Endothelial cell of umbilical vein (primary cell): Measurements from ENCODE around the gene GNPTAB. TPM values are rescaled to one million over a fixed set of nuclear protein-coding genes. Genes with fewer than 3 reads are reported as not detected.
A peak's percentile ranks its signal among the peaks of the same experiment; 100 is the strongest.

ENCODE experiments used
- BruUV-seq: library from RNA; stranded (reverse); fragments of 400-500 nt; replicated peaks from 2 replicates; lab custom pipeline; 2021; lab: Mats Ljungman, UMichigan
- CTCF ChIA-PET: fragments of 300-600, 350-600 bp; sonication (Branson Sonifier 250); formaldehyde crosslinking; loops from one replicate; lab custom pipeline; 2021; ENCODE audit warnings: antibody characterized with exemption, inconsistent platforms; lab: Charles Lee
- POLR2A ChIA-PET: fragments of 300-600, 350-600 bp; sonication (Branson Sonifier 250); formaldehyde crosslinking; loops from one replicate; lab custom pipeline; 2021; ENCODE audit warnings: antibody characterized with exemption, inconsistent platforms; lab: Charles Lee
- DNase-seq: peaks from one replicate; pipeline ENCODE4 v3.0.0-alpha.2; 2011; ENCODE audit warnings: low read depth, low spot score
- FAIRE-seq: peaks from 2 replicates; lab custom pipeline; 2011; peaks lifted over from hg19 to GRCh38; lab: Jason Lieb, UNC
- H2AFZ ChIP-seq: 2 replicates; pipeline ENCODE4 v1.6.0; 2012; ENCODE audit warnings: low read depth, low read length, control low read depth, inconsistent platforms
- H3K27ac ChIP-seq: 2 replicates; pipeline ENCODE4 v1.5.1; 2011; ENCODE audit warnings: low read depth, mild to moderate bottlenecking, control low read depth, low read length, moderate library complexity; ENCODE audit not compliant: insufficient read depth
- H3K27me3 ChIP-seq, 2 experiments: 2 replicates each; pipeline versions ENCODE4 v1.6.0 to v1.6.1; 2011; ENCODE audit warnings: low read length in 2 of 2, mixed read lengths in 1 of 2; ENCODE audit not compliant: control insufficient read depth in 2 of 2, insufficient read depth in 2 of 2
- H3K36me3 ChIP-seq, 2 experiments: 2 replicates in 1 of 2; 3 replicates in 1 of 2; pipeline ENCODE4 v1.5.1; 2011; ENCODE audit warnings: low read length in 2 of 2, mild to moderate bottlenecking in 1 of 2, moderate library complexity in 1 of 2; ENCODE audit not compliant: control insufficient read depth in 2 of 2, insufficient read depth in 2 of 2; ENCODE audit errors: extremely low read depth in 1 of 2
- H3K4me1 ChIP-seq: 3 replicates; pipeline ENCODE4 v1.5.1; 2011; ENCODE audit warnings: mild to moderate bottlenecking, low read length; ENCODE audit not compliant: control insufficient read depth, insufficient read depth; ENCODE audit errors: extremely low read depth
- H3K4me2 ChIP-seq: 2 replicates; pipeline ENCODE4 v1.6.1; 2011; ENCODE audit warnings: low read length, control low read depth, mixed read lengths; ENCODE audit not compliant: insufficient read depth
- H3K4me3 ChIP-seq, 3 experiments: fragments of 200-600 bp in 1 of 3; sonication (generic), shearing (Covaris generic) in 1 of 3; replicated peaks in 1 of 3; 2 replicates each; pipeline ENCODE4 v1.5.1; 2011 to 2016; ENCODE audit warnings: control low read depth in 3 of 3, low read length in 3 of 3, mild to moderate bottlenecking in 2 of 3, inconsistent platforms in 1 of 3, low read depth in 1 of 3, moderate library complexity in 1 of 3; ENCODE audit not compliant: insufficient read depth in 1 of 3
- H3K79me2 ChIP-seq: 2 replicates; pipeline ENCODE4 v1.6.0; 2012; ENCODE audit warnings: low read length, inconsistent platforms; ENCODE audit not compliant: control insufficient read depth, insufficient read depth
- H3K9ac ChIP-seq: replicated peaks from 2 replicates; pipeline ENCODE3; 2011; ENCODE audit warnings: low read length, control low read depth; ENCODE audit not compliant: insufficient read depth; ENCODE audit errors: extremely low read depth
- H3K9me1 ChIP-seq: replicated peaks from 3 replicates; pipeline ENCODE4 v1.6.0; 2011; ENCODE audit warnings: mild to moderate bottlenecking, low read length; ENCODE audit not compliant: control insufficient read depth, insufficient read depth; ENCODE audit errors: extremely low read depth
- H3K9me3 ChIP-seq: replicated peaks from 2 replicates; pipeline ENCODE4 v1.5.1; 2012; ENCODE audit warnings: low read length, inconsistent platforms; ENCODE audit not compliant: control insufficient read depth, insufficient read depth
- H4K20me1 ChIP-seq: replicated peaks from 2 replicates; pipeline ENCODE3; 2011; ENCODE audit warnings: mild to moderate bottlenecking, low read length; ENCODE audit not compliant: control insufficient read depth, insufficient read depth; ENCODE audit errors: extremely low read depth
- CTCF ChIP-seq, 2 donors: IDR thresholded peaks; 1 replicate in 1 of 2; 2 replicates in 1 of 2; pipeline ENCODE4 v1.5.1; 2011; ENCODE audit warnings: low read length in 2 of 2, mild to moderate bottlenecking in 2 of 2, moderate library complexity in 2 of 2, control low read depth in 1 of 2, inconsistent platforms in 1 of 2, low read depth in 1 of 2; ENCODE audit not compliant: insufficient read depth in 1 of 2; ENCODE audit errors: extremely low read depth in 1 of 2
- EZH2 ChIP-seq: IDR thresholded peaks from 2 replicates; pipeline ENCODE4 v1.6.1; 2012; ENCODE audit warnings: borderline replicate concordance, low read depth, mild to moderate bottlenecking, moderate library complexity, low read length, inconsistent platforms; ENCODE audit not compliant: severe bottlenecking
- FOS ChIP-seq: IDR thresholded peaks from 2 replicates; pipeline ENCODE4 v1.6.1; 2011; ENCODE audit warnings: mild to moderate bottlenecking, low read length, moderate library complexity, borderline replicate concordance; ENCODE audit not compliant: insufficient read depth
- GATA2 ChIP-seq: IDR thresholded peaks from 2 replicates; pipeline ENCODE4 v1.7.0; 2011; ENCODE audit warnings: low read depth, mild to moderate bottlenecking, moderate library complexity, mixed read lengths, low read length; ENCODE audit not compliant: insufficient read length, insufficient read depth
- JUN ChIP-seq: IDR thresholded peaks from 2 replicates; pipeline ENCODE4 v1.6.1; 2011; ENCODE audit warnings: borderline replicate concordance, low read depth; ENCODE audit not compliant: insufficient read length, insufficient read depth
- MAX ChIP-seq: IDR thresholded peaks from 2 replicates; pipeline ENCODE4 v1.6.1; 2011; ENCODE audit not compliant: insufficient read depth, insufficient read length
- MYC ChIP-seq: IDR thresholded peaks from one replicate; pipeline ENCODE4 v1.6.1; 2011; ENCODE audit warnings: mild to moderate bottlenecking, low read depth, low read length
- POLR2A ChIP-seq: IDR thresholded peaks from 2 replicates; pipeline ENCODE4 v1.6.1; 2012; ENCODE audit warnings: low read depth, mild to moderate bottlenecking, control low read depth, low read length
- POLR2AphosphoS5 ChIP-seq: IDR thresholded peaks from 2 replicates; pipeline ENCODE4 v1.6.1; 2012; ENCODE audit warnings: low read depth, mild to moderate bottlenecking, control low read depth, low read length, moderate library complexity; ENCODE audit not compliant: insufficient read depth
- dilution Hi-C: fragments of 300-500 bp; cut with MboI; formaldehyde crosslinking; loops from one replicate; pipeline ENCODE4 v1.15.0; 2019; ENCODE audit warnings: low sequenced_read_pairs; ENCODE audit not compliant: extremely low pct_ligation_motif_present
- intact Hi-C: fragments of 100-400 bp; cut with micrococcal nuclease; formaldehyde crosslinking; loops from one replicate; pipeline ENCODE4 v1.10.0; 2022
- polyA plus RNA-seq, 4 experiments: library from polyadenylated mRNA; depleted of rRNA in 3 of 4; stranded (reverse) in 3 of 4; unstranded in 1 of 4; fragments of >200 nt; gene quantifications; 2 replicates each; pipeline versions ENCODE4 v1.2.1 to v1.2.3, GENCODE V29; 2011 to 2012; ENCODE audit warnings: missing spikeins in 1 of 4
- total RNA-seq: library from RNA; stranded (reverse); gene quantifications from 2 replicates; pipeline ENCODE4 v1.2.3, GENCODE V29; 2021

Gene GNPTAB
- total and polyA plus RNA-seq, 2 donors (not counting 3 experiments of a cell fraction or from before 2014, with no cell fraction given), result 15.6 to 39.5 TPM

- dilution Hi-C loops, result no loop called here
Observed at GRCh38 chr12:101745481-101745880, 85.3 kb downstream of the GNPTAB start.

More at GRCh38 chr12:101745481-101745880, 85.3 kb downstream of the GNPTAB start:
- ChIA-PET POLR2A (no interaction called here), CTCF (interaction anchor here (2.7 kb wide), 1 partner anchor 14 kb away, joined by 18 read pairs; no protein-coding TSS in a partner anchor)
- no TSS peak for BruUV-seq
- peaks cover 0 to 12% of the 10 kb centered on the region in 2 experiments for H3K36me3 ChIP-seq
- H3K27ac ChIP-seq, result no peak overlapping the region
- no peak for TF ChIP-seq GATA2
- no peak for TF ChIP-seq EZH2
- TF ChIP-seq MAX, result no peak
- no peak for TF ChIP-seq JUN
- no peak for TF ChIP-seq POLR2A
- no peak for TF ChIP-seq MYC
- no peak for TF ChIP-seq POLR2AphosphoS5
- no peak for TF ChIP-seq CTCF (IDR thresholded peaks at IDR 0.05; ENCODE audit: extremely low read depth in 1 of 2, insufficient read depth in 1 of 2, low read depth in 1 of 2, low read length in 2 of 2)
- no peak for TF ChIP-seq FOS
- peak; percentile 48 for FAIRE-seq
- H3K4me2 ChIP-seq, result no peak overlapping the region
- intact Hi-C loops, result no loop called here
- H3K9me1 ChIP-seq, result no peaks in the 10 kb centered on the region
- H3K9ac ChIP-seq, result no peak overlapping the region
- DNase-seq, result no peak
- no peaks in the 10 kb centered on the region for H3K79me2 ChIP-seq
- no peak overlapping the region for H3K4me3 ChIP-seq
- no peaks in the 10 kb centered on the region for H3K9me3 ChIP-seq
- H4K20me1 ChIP-seq, result no peaks in the 10 kb centered on the region
- no peak overlapping the region for H2AFZ ChIP-seq
- H3K27me3 ChIP-seq, result no peaks in the 10 kb centered on the region
- H3K4me1 ChIP-seq, result no peaks in the 10 kb centered on the region
